ENCODE measurements around the gene KCNB1.

Gene KCNB1

GRCh38 chr20:49482621-49483017 lies at the start of gene KCNB1:
Gene KCNB1, minus strand, starts transcription at chr20:49482668. Its CDS starts 188 bp downstream, at chr20:49482480.
- DNase-seq = peak; percentile 57

DNA sequence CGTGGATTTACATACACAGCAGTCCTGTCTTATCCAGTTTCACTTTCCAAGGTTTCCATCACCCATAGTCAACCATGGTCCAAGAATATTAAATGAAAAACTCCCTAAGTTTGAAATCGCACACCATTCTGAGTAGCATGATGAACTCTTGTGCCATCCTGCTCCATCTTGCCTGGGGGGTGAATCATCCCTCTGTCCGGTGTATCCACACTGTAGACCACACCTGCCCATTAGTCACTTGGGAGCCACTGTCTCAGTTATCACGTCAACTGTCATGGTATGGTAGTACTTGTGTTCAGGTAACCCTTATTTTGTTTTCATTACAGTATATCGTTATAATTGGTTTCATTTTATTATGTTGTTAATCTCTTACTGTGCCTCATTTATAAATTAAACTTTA lies 47.0 kb upstream of the KCNB1 start:
- DNase-seq = no peak

- no peak for DNase-seq
Observed at GRCh38 chr20:49526568-49526967, 44.1 kb upstream of the KCNB1 start.

GRCh38 chr20:49526056-49526455 lies 43.6 kb upstream of the KCNB1 start:
- DNase-seq = no peak

DNA sequence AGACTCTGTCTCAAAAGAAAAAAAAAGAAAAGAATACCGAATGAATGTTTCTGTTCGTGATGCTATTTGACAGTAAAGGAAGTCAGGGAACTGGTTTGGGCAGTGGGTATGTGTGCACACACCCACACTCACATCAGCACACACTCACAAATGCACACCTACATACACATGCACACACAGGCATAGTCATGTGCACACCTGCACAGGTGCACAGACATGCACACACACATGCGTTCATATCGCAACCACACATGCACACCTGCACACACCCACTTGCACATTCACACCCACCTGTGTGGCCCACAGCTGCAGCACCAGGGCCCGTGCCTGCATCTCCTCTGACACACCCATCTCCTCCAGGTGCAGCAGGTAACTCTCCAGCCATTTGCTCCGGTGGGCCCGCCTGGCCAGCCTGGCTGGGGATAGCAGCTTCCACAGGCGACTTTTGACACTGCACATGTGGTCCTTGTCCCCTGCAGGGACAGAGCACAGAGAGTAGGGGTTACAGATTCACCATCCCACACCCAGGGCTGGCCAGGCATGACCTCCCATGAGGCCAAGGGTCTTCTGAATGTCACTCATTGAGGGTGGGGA lies 41.4 kb upstream of the KCNB1 start:
- no peak for DNase-seq

- no peak for DNase-seq
Observed at GRCh38 chr20:49521356-49521755, 38.9 kb upstream of the KCNB1 start.

GRCh38 chr20:49519777-49520359 lies 37.4 kb upstream of the KCNB1 start:
- peak; percentile 11 for DNase-seq

GRCh38 chr20:49519212-49519712 lies 36.8 kb upstream of the KCNB1 start:
- no peak for DNase-seq

DNA sequence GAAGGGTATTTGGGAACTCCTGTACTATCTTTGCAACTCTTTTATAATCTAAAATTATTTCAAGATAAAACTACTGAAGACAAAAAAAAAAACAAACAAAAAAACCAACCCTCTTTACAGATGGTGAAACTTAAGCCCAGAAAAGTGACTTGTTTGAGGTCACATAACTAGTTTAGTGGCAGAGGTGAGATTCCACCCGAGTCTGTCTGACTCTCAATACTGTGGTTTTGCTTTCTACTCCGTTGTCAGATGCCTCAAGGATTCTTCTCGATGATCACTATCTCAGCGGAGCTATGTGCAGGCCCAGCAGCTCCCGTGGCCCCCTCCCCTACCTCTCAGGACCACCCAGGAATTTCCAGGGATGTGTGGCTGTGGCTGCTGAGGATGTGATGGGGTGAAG lies 36.1 kb upstream of the KCNB1 start:
- DNase-seq = no peak

DNA sequence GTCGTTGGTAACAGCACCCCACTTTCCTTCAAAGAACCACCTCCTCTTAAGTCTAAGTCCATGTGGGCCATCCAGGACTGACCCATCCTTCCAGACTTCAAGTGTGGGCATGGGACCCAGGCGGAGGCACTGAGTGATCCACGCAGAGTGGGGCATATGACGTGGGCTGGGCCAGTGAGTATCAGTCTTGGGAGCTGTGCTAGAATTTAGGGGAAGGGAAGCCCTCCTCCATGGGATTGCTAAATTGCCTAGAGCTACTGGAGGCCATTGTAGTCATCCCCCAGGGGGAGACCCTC lies 35.3 kb upstream of the KCNB1 start:
- DNase-seq = no peak

- DNase-seq = peak; percentile 42
Observed at GRCh38 chr20:49516916-49517804, 34.7 kb upstream of the KCNB1 start.

DNA sequence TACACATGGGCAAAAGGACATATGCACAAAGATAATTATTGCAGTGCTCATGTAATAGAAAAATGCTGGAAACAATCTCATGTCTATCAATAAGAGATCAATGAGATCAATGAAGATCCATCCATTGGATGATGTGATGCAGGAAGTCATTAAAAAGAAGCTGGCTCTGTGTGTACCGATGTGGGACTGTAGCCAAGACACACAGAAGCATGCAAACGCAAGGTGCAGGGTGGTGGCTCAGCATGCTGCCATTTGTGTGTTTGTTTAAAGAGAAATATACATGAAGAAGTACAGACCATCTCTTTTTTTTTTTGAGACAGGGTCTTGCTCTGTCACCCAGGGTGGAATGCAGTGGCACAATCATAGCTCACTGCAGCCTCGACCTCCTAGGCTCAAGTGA lies 33.1 kb upstream of the KCNB1 start:
- DNase-seq = no peak

- peak; percentile 10 for DNase-seq
Observed at GRCh38 chr20:49513517-49513916, 31.0 kb upstream of the KCNB1 start.

DNA sequence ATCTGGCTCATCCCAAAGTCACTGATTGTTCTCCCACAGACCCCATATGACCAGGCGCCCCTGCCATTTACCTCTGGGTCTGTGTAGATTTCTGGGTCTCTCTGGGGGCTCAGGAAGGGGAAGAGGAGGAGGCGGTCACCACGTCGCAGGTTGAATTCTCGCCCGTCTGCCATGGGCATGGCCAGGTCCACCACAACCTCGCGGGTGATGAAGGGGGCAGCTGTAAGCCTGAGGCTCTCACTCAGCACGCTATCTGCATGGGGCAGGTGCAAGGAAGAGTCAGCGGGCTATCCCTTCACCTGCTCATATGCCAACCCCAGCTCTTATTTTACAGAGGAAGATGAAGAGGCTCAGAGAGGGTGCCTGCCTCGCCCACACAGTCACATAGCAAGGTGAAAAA lies 30.5 kb upstream of the KCNB1 start:
- no peak for DNase-seq

- no peak for DNase-seq
Observed at GRCh38 chr20:49511788-49512525, 29.5 kb upstream of the KCNB1 start.

GRCh38 chr20:49510562-49511122 lies 28.2 kb upstream of the KCNB1 start:
- no peak for DNase-seq

GRCh38 chr20:49508435-49509199 lies 26.1 kb upstream of the KCNB1 start:
- peak; percentile 82 for DNase-seq

GRCh38 chr20:49507741-49508434 lies 25.4 kb upstream of the KCNB1 start:
- no peak for DNase-seq

GRCh38 chr20:49505518-49505917 lies 23.1 kb upstream of the KCNB1 start:
- peak; percentile 62 for DNase-seq

DNA sequence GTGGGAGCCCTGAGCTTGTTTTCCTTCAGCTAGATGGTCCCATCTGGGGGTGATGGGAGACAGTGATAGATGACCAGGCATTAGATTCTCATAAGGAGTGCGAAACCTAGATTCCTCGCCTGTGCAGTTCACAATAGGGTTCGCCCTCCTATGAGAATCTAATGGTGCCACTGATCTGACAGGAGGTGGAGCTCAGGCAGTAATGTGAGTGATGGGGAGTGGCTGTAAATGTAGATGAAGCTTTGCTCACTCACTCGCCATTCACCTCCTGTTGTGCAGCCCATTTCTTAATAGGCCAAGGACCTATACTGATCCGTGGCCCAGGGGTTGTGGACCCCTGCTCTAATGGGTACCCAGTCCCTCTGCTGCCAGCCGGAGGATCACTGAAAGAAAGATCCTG lies 20.7 kb upstream of the KCNB1 start:
- no peak for DNase-seq

- DNase-seq = peak; percentile 61
Observed at GRCh38 chr20:49501917-49502316, 19.4 kb upstream of the KCNB1 start.

DNA sequence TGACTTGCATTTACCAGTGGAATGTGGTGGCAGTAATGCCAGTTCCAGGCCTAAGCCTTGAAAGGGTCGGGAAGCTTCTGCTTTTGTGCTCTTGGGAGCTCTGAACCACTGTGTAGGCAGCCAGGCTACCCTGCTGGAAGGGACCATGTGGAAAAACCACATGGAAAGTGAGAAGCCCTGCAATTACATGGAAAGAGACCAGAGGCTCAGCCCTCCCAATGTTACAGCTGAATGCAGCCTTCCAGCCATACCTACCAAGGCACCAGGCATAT lies 14.9 kb upstream of the KCNB1 start:
- no peak for DNase-seq

Measured in NCI-H82 (cell line).